Progenitor cell of endocrine pancreas (in vitro differentiated cells): ENCODE measurements around the gene MAK. TPM values are rescaled to one million over a fixed set of nuclear protein-coding genes. Genes with fewer than 3 reads are reported as not detected.

Experiments
- DNase-seq: peaks from one replicate; pipeline ENCODE4 v3.0.0; 2021; ENCODE audit warnings: low spot score; ENCODE audit not compliant: unreplicated experiment
- H3K27ac Mint-ChIP-seq: 2 replicates; pipeline ENCODE4 v1.8.0; 2021; ENCODE audit warnings: mild to moderate bottlenecking, moderate library complexity, mixed read lengths
- H3K27me3 Mint-ChIP-seq: 2 replicates; pipeline ENCODE4 v1.8.0; 2021; ENCODE audit warnings: mixed read lengths
- H3K36me3 Mint-ChIP-seq: 2 replicates; pipeline ENCODE4 v1.8.0; 2022; ENCODE audit warnings: mixed read lengths; ENCODE audit not compliant: insufficient read depth
- H3K4me1 Mint-ChIP-seq: 2 replicates; pipeline ENCODE4 v1.8.0; 2021; ENCODE audit warnings: low read depth, mixed read lengths
- H3K4me3 Mint-ChIP-seq: 2 replicates; pipeline ENCODE4 v1.8.0; 2021; ENCODE audit warnings: low read depth, mild to moderate bottlenecking, moderate library complexity, mixed read lengths
- H3K9me3 Mint-ChIP-seq: 2 replicates; pipeline ENCODE4 v1.8.0; 2021; ENCODE audit warnings: low read depth, mixed read lengths
- CTCF ChIP-seq: fragments of 200-600 bp; sonication (generic); IDR thresholded peaks from one replicate; pipeline ENCODE4 v1.5.0; 2021; ENCODE audit warnings: antibody characterized with exemption, mild to moderate bottlenecking; ENCODE audit not compliant: unreplicated experiment
- total RNA-seq: library from RNA; stranded (reverse); gene quantifications from 2 replicates; pipeline ENCODE4 v1.2.1, GENCODE V29; 2021

MAK gene
- total RNA-seq, 1 donor from 2014 or later = 1.3 TPM

DNA sequence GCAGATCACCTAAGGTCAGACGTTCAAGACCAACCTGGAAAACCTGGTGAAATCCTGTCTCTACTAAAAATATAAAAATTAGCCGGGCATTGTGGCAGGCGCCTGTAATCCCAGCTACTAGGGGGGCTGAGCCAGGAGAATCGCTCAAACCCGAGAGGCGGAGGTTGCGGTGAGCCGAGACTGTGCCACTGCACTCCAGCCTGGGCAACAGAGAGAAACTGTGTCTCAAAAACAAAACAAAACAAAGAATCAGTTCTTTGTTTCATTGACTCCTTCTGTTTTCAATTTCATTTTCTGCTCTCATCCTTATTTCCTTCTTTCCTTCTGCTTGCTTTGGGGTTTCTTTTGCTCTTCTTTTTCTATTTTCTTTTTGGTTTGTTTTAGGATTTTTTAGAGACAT, 124.4 kb downstream of the MAK start:
- H3K4me1 Mint-ChIP-seq = no peaks in the 10 kb centered on the region
- peaks cover 3% of the 10 kb centered on the region for H3K36me3 Mint-ChIP-seq
- no peak overlapping the region for H3K27ac Mint-ChIP-seq
- DNase-seq = no peak
- TF ChIP-seq CTCF = no peak
- no peaks in the 10 kb centered on the region for H3K27me3 Mint-ChIP-seq
- H3K4me3 Mint-ChIP-seq = no peak overlapping the region
- H3K9me3 Mint-ChIP-seq = no peaks in the 10 kb centered on the region

Other genes with a start within 250 kb of the MAK start
- gene C6orf52, start 143.9 kb downstream of the MAK start, total RNA-seq = 3.5 and 4.8 TPM in 2 replicates
- 12.9 and 14.1 TPM in 2 replicates for gene PAK1IP1, start 143.6 kb downstream of the MAK start, total RNA-seq
- gene TMEM14C, start 115.5 kb downstream of the MAK start, total RNA-seq = 63.2 and 63.6 TPM in 2 replicates
- 52.7 and 56.2 TPM in 2 replicates for gene TMEM14B, start 90.7 kb downstream of the MAK start, total RNA-seq
- not detected in 2 replicates for gene GCM2, start 43.5 kb upstream of the MAK start, total RNA-seq
- gene SYCP2L, start 48.5 kb upstream of the MAK start, total RNA-seq = 11.8 and 16.8 TPM in 2 replicates
- 5.6 and 6.0 TPM in 2 replicates for gene ELOVL2, start 205.8 kb upstream of the MAK start, total RNA-seq